HuH-7 (cell line): ENCODE results near the gene TMEM256.
"Not testable (repeated sequence)": the region's sequence is repeated elsewhere in the genome, so short reads cannot be mapped to it uniquely, and the experiment has no call there.

ENCODE experiments used
- DNase-seq: peaks from one replicate; pipeline ENCODE4 v3.0.0; 2011; ENCODE audit warnings: low spot score

The TMEM256 gene

GRCh38 chr17:7383371-7383741 is 20.5 kb downstream of the TMEM256 start:
- no peak for DNase-seq

- no peak for DNase-seq
Measured at GRCh38 chr17:7382901-7383300, 21.0 kb downstream of the TMEM256 start.

- peak; percentile 66 for DNase-seq
Measured at GRCh38 chr17:7380855-7381683, 22.8 kb downstream of the TMEM256 start, which contains the start of gene TNK1. Gene TNK1 (plus strand): TSS chr17:7381089. CDS start chr17:7382927, 1,838 bp downstream.

- no peak for DNase-seq
Measured at GRCh38 chr17:7380321-7380720, 23.6 kb downstream of the TMEM256 start.

- no peak for DNase-seq
Measured at GRCh38 chr17:7379134-7379533, 24.8 kb downstream of the TMEM256 start.

GRCh38 chr17:7374353-7374752 is 29.5 kb downstream of the TMEM256 start:
- no peak for DNase-seq

GRCh38 chr17:7370853-7371252 is 33.0 kb downstream of the TMEM256 start:
- DNase-seq: no peak

GRCh38 chr17:7369825-7370224 is 34.1 kb downstream of the TMEM256 start:
- no peak for DNase-seq

- not testable (repeated sequence) for DNase-seq
Measured at GRCh38 chr17:7368599-7368994, 35.3 kb downstream of the TMEM256 start.

- no peak for DNase-seq
Measured at GRCh38 chr17:7367918-7368598, 35.8 kb downstream of the TMEM256 start.

GRCh38 chr17:7367083-7367482 is 36.8 kb downstream of the TMEM256 start:
- DNase-seq: no peak

- not testable (repeated sequence) for DNase-seq
Measured at GRCh38 chr17:7365963-7366362, 37.9 kb downstream of the TMEM256 start.

GRCh38 chr17:7363311-7363710 is 40.6 kb downstream of the TMEM256 start:
- no peak for DNase-seq

GRCh38 chr17:7361906-7362305 is 42.0 kb downstream of the TMEM256 start:
- DNase-seq: no peak

- no peak for DNase-seq
Measured at GRCh38 chr17:7357381-7357780, 46.5 kb downstream of the TMEM256 start.

GRCh38 chr17:7356756-7357155 is 47.1 kb downstream of the TMEM256 start:
- no peak for DNase-seq

- peak; percentile 85 for DNase-seq
Measured at GRCh38 chr17:7356072-7356549, 47.8 kb downstream of the TMEM256 start.

GRCh38 chr17:7355573-7355972 is 48.3 kb downstream of the TMEM256 start:
- no peak for DNase-seq

- no peak for DNase-seq
Measured at GRCh38 chr17:7355053-7355452, 48.8 kb downstream of the TMEM256 start, which contains the start of gene TMEM95. Gene TMEM95 (plus strand): TSS chr17:7355156. CDS start chr17:7355205, 49 bp downstream.

- no peak for DNase-seq
Measured at GRCh38 chr17:7354262-7354843, 49.5 kb downstream of the TMEM256 start.
